PC-9 (cell line): ENCODE data around the gene WNT10A. TPM values are rescaled to one million over a fixed set of nuclear protein-coding genes. Genes with fewer than 3 reads are reported as not detected.

ENCODE experiments used
- BruUV-seq: library from RNA; stranded (reverse); fragments of 400-500 nt; replicated peaks from 2 replicates; lab custom pipeline; 2021; lab: Mats Ljungman, UMichigan
- CTCF ChIA-PET: fragments of 300-600 bp; sonication (Branson Sonifier 250); formaldehyde crosslinking; loops from one replicate; lab custom pipeline; 2022; ENCODE audit warnings: antibody characterized with exemption; lab: Charles Lee
- POLR2A ChIA-PET: fragments of 300-600 bp; sonication (Branson Sonifier 250); formaldehyde crosslinking; loops from one replicate; lab custom pipeline; 2022; ENCODE audit warnings: antibody characterized with exemption; ENCODE audit not compliant: unreplicated experiment; lab: Charles Lee
- DNase-seq, 2 experiments: peaks; one replicate each; pipeline versions ENCODE4 v3.0.0 to v3.0.0-alpha.2; 2015 to 2022; ENCODE audit warnings: mixed read lengths in 1 of 2
- H2AFZ ChIP-seq: fragments of 200-600 bp; sonication (generic); 2 replicates; pipeline ENCODE4 v1.8.1; 2017; ENCODE audit warnings: antibody characterized with exemption
- H3F3A ChIP-seq: fragments of 200-600 bp; sonication (generic); 2 replicates; pipeline ENCODE4 v1.8.1; 2017; ENCODE audit warnings: antibody characterized with exemption, mild to moderate bottlenecking, low read depth; ENCODE audit not compliant: insufficient read depth
- H3K27ac ChIP-seq: fragments of 200-600 bp; sonication (generic); 2 replicates; pipeline ENCODE4 v1.6.1; 2016; ENCODE audit warnings: mixed run types
- H3K27me3 ChIP-seq: fragments of 200-600 bp; sonication (generic); 2 replicates; pipeline ENCODE4 v1.6.1; 2016; ENCODE audit warnings: low read depth, mixed run types; ENCODE audit not compliant: insufficient read depth
- H3K36me3 ChIP-seq: fragments of 200-600 bp; sonication (generic); 2 replicates; pipeline ENCODE4 v1.6.1; 2016; ENCODE audit warnings: low read depth, mixed run types
- H3K4me1 ChIP-seq: fragments of 200-600 bp; sonication (generic); replicated peaks from 2 replicates; pipeline ENCODE4 v1.6.1; 2016; ENCODE audit warnings: mixed run types; ENCODE audit not compliant: insufficient read depth
- H3K4me2 ChIP-seq: fragments of 200-600 bp; sonication (generic); 2 replicates; pipeline ENCODE4 v1.6.1; 2017; ENCODE audit warnings: mixed run types
- H3K4me3 ChIP-seq: fragments of 200-600 bp; sonication (generic); 2 replicates; pipeline ENCODE4 v1.6.1; 2016; ENCODE audit warnings: mixed run types
- H3K79me2 ChIP-seq: fragments of 200-600 bp; sonication (generic); 2 replicates; pipeline ENCODE4 v1.6.1; 2017; ENCODE audit warnings: low read depth, mixed run types
- H3K9me2 ChIP-seq: fragments of 200-600 bp; sonication (generic); 2 replicates; pipeline ENCODE4 v1.8.1; 2017; ENCODE audit warnings: mild to moderate bottlenecking; ENCODE audit not compliant: insufficient read depth
- H3K9me3 ChIP-seq: fragments of 200-600 bp; sonication (generic); 2 replicates; pipeline ENCODE4 v1.8.1; 2016; ENCODE audit warnings: low read depth; ENCODE audit not compliant: insufficient read depth
- H4K20me1 ChIP-seq: fragments of 200-600 bp; sonication (generic); 2 replicates; pipeline ENCODE4 v1.8.1; 2017; ENCODE audit not compliant: insufficient read depth
- EZH2 ChIP-seq: fragments of 200-600 bp; sonication (generic); IDR thresholded peaks from 2 replicates; pipeline ENCODE4 v1.8.0; 2017; ENCODE audit warnings: antibody characterized with exemption, low read depth
- intact Hi-C: fragments of 100-400 bp; cut with micrococcal nuclease; formaldehyde crosslinking; loops from one replicate; pipeline ENCODE4 v1.10.0; 2022; ENCODE audit not compliant: unreplicated experiment
- total RNA-seq: library from RNA; stranded (reverse); gene quantifications from 2 replicates; pipeline ENCODE4 v1.2.3, GENCODE V29; 2021
- TF ChIP-seq, protein P1 (sequence below): fragments of 200-600 bp; sonication (generic); conservative IDR thresholded peaks from 2 replicates; pipeline ENCODE4 v1.6.1; 2017; ENCODE audit warnings: mixed run types, antibody characterized with exemption, mild to moderate bottlenecking, moderate library complexity

Gene WNT10A
- total RNA-seq, 1 experiment from 2014 or later: 1.2 TPM

DNA sequence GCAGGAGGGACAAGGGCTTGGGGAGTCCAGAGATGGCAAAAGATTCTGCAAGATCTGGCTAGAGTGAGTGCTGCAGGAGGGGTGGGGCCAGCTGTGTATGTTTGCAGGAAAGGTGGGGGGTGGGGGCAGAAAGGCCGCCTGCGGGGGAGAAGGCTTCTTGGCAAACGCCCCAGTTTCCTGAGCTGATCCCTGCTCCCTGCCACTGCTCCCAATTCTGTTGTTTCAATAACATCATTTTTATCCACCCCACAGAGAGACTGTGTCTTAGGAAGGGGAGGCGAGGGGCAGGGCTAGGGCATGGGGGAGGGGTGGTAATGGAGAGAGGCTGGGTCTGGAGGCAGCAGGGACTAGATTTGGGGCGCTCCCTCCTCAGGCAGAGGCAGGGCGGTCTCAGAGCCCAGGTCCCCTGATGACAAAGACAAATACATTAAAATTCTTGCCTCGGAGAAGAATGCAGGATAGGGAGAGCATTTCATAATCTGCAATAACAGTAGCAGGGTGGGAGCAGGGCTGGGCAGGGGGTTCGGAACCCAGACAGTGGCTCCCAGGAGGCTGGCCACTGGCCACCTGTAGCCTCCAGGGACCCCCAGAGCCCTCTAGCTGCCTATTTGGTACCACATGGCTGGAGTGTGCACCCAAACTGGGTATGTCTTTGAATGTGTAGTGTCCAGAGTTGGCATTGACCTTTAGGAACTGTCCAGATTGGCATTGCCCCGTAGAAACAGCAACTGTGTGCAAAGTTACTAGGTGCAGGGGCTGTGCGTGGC, 23.1 kb upstream of the WNT10A start:
- TF ChIP-seq EZH2: no peak
- TF ChIP-seq, protein P1, sequence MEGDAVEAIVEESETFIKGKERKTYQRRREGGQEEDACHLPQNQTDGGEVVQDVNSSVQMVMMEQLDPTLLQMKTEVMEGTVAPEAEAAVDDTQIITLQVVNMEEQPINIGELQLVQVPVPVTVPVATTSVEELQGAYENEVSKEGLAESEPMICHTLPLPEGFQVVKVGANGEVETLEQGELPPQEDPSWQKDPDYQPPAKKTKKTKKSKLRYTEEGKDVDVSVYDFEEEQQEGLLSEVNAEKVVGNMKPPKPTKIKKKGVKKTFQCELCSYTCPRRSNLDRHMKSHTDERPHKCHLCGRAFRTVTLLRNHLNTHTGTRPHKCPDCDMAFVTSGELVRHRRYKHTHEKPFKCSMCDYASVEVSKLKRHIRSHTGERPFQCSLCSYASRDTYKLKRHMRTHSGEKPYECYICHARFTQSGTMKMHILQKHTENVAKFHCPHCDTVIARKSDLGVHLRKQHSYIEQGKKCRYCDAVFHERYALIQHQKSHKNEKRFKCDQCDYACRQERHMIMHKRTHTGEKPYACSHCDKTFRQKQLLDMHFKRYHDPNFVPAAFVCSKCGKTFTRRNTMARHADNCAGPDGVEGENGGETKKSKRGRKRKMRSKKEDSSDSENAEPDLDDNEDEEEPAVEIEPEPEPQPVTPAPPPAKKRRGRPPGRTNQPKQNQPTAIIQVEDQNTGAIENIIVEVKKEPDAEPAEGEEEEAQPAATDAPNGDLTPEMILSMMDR: no peak
- intact Hi-C loops: no loop called here
- DNase-seq: no peak
- ChIA-PET CTCF (no interaction called here), POLR2A (no interaction called here)
- Histone ChIP-seq H4K20me1 (no peaks in the 10 kb centered on the region), H2AFZ (no peak overlapping the region), H3K4me2 (peak overlapping the region; percentile 32; the same call in 1 of the 2 replicates), H3F3A (peaks cover 29% of the 10 kb centered on the region; the same call in 1 of the 2 replicates), H3K79me2 (0 out of 2 replicates have a peak, but pooled peaks cover 3% of the 10 kb centered on the region), H3K27me3 (peaks cover 13% of the 10 kb centered on the region; the same call in 1 of the 2 replicates), H3K36me3 (no peaks in the 10 kb centered on the region), H3K4me3 (no peak overlapping the region), H3K27ac (no peak overlapping the region), H3K9me3 (no peaks in the 10 kb centered on the region), H3K9me2 (no peaks in the 10 kb centered on the region), H3K4me1 (peaks cover 34% of the 10 kb centered on the region)
- BruUV-seq: no TSS peak

GRCh38 chr2:218858138-218858445, 22.6 kb upstream of the WNT10A start:
- no peaks in the 10 kb centered on the region for H3K9me3 ChIP-seq
- ChIA-PET POLR2A (no interaction called here), CTCF (interaction anchor here (0.5 kb wide), 1 partner anchor 12 kb away, joined by 10 read pairs; no protein-coding TSS in a partner anchor)
- H4K20me1 ChIP-seq: no peaks in the 10 kb centered on the region
- H3K27ac ChIP-seq: no peak overlapping the region
- DNase-seq: no peak
- H3F3A ChIP-seq: peaks cover 24% of the 10 kb centered on the region; the same call in 1 of the 2 replicates
- no peak overlapping the region for H3K4me3 ChIP-seq
- TF ChIP-seq, protein P1: no peak
- no peak for TF ChIP-seq EZH2
- H3K4me2 ChIP-seq: no peak overlapping the region
- no TSS peak for BruUV-seq
- peaks cover 13% of the 10 kb centered on the region; the same call in 1 of the 2 replicates for H3K27me3 ChIP-seq
- no peaks in the 10 kb centered on the region for H3K36me3 ChIP-seq
- H3K9me2 ChIP-seq: no peaks in the 10 kb centered on the region
- intact Hi-C loops: no loop called here
- H2AFZ ChIP-seq: no peak overlapping the region
- peaks cover 29% of the 10 kb centered on the region for H3K4me1 ChIP-seq
- 0 out of 2 replicates have a peak, but pooled peaks cover 3% of the 10 kb centered on the region for H3K79me2 ChIP-seq

- intact Hi-C loops: no loop called here
- peak overlapping the region; percentile 52; the same call in 1 of the 2 replicates for H3K4me3 ChIP-seq
- H3K79me2 ChIP-seq: 0 out of 2 replicates have a peak, but pooled peaks cover 3% of the 10 kb centered on the region
These were observed 21.7 kb upstream of the WNT10A start for GRCh38 chr2:218858671-218859555.

More at GRCh38 chr2:218858671-218859555, 21.7 kb upstream of the WNT10A start:
- no peak for TF ChIP-seq EZH2
- TF ChIP-seq, protein P1: no peak
- Histone ChIP-seq H3K9me2 (no peaks in the 10 kb centered on the region), H3K4me1 (peaks cover 20% of the 10 kb centered on the region), H3K36me3 (no peaks in the 10 kb centered on the region), H3F3A (peaks cover 16% of the 10 kb centered on the region; the same call in 1 of the 2 replicates), H2AFZ (no peak overlapping the region), H3K4me2 (peak overlapping the region; percentile 72), H3K27me3 (peaks cover 13% of the 10 kb centered on the region; the same call in 1 of the 2 replicates), H3K9me3 (no peaks in the 10 kb centered on the region), H3K27ac (no peak overlapping the region), H4K20me1 (no peaks in the 10 kb centered on the region)
- BruUV-seq: no TSS peak
- POLR2A ChIA-PET: interaction anchor here (0.5 kb wide), 1 partner anchor 738 kb away, joined by 3 read pairs; no protein-coding TSS in a partner anchor
- CTCF ChIA-PET: interaction anchor here (0.5 kb wide), 1 partner anchor 11 kb away, joined by 10 read pairs; no protein-coding TSS in a partner anchor
- no peak for DNase-seq
